Transverse colon (tissue), 3 donors: ENCODE data around the gene GNB3.

Experiments
- EP300 ChIP-seq: sonication (generic); formaldehyde crosslinking; IDR thresholded peaks from one replicate; pipeline ENCODE4 v1.6.1; 2017; ENCODE audit warnings: antibody characterized with exemption, low read depth
- POLR2A ChIP-seq: fragments of 450-650 bp; IDR thresholded peaks from one replicate; pipeline ENCODE4 v1.6.1; 2016; ENCODE audit warnings: antibody characterized with exemption, mild to moderate bottlenecking, moderate library complexity
- TF ChIP-seq, protein P1 (sequence below), 5 experiments: fragments of 200-600 bp in 3 of 5; fragments of 450-650 bp in 2 of 5; sonication (generic) in 3 of 5; IDR thresholded peaks; 1 replicate in 2 of 5; 2 replicates in 3 of 5; pipeline ENCODE4 v1.5.1; 2016 to 2017; ENCODE audit warnings: antibody characterized with exemption in 5 of 5, inconsistent platforms in 3 of 5, mild to moderate bottlenecking in 2 of 5, moderate library complexity in 1 of 5

DNA sequence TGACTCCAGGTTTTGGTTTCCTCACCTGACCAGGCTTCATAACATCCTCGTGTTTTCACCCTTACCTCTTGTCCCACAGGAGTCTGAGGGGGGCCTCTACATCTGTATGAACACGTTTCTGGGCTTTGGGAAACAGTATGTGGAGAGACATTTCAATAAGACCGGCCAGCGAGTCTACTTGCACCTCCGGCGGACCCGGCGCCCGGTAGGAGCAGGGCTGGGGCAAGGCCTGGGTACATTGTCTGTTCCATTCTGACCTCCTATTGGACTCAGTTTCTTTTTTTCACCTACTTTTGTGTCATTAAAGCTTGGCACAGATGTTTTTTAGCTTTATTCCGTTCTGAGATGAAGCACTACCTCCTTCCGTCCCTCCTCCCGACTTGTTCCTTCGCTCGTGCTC, 14.6 kb downstream of the GNB3 start:
- TF ChIP-seq EP300: no peak
- TF ChIP-seq, protein P1, sequence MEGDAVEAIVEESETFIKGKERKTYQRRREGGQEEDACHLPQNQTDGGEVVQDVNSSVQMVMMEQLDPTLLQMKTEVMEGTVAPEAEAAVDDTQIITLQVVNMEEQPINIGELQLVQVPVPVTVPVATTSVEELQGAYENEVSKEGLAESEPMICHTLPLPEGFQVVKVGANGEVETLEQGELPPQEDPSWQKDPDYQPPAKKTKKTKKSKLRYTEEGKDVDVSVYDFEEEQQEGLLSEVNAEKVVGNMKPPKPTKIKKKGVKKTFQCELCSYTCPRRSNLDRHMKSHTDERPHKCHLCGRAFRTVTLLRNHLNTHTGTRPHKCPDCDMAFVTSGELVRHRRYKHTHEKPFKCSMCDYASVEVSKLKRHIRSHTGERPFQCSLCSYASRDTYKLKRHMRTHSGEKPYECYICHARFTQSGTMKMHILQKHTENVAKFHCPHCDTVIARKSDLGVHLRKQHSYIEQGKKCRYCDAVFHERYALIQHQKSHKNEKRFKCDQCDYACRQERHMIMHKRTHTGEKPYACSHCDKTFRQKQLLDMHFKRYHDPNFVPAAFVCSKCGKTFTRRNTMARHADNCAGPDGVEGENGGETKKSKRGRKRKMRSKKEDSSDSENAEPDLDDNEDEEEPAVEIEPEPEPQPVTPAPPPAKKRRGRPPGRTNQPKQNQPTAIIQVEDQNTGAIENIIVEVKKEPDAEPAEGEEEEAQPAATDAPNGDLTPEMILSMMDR (IDR thresholded peaks at IDR 0.05): no peak
- TF ChIP-seq POLR2A: no peak
